Coronary artery (tissue), 2 donors: ENCODE measurements around the gene ASIP.
"Not testable (repeated sequence)": the region's sequence is repeated elsewhere in the genome, so short reads cannot be mapped to it uniquely, and the experiment has no call there.

ENCODE experiments used
- DNase-seq: peaks from one replicate; pipeline ENCODE4 v3.0.0-alpha.2; 2017; ENCODE audit warnings: low spot score
- H3K27ac ChIP-seq, 2 donors: fragments of 200-600 bp; sonication (generic); one replicate each; pipeline ENCODE4 v1.5.1; 2016 to 2019
- H3K4me3 ChIP-seq: fragments of 200-600 bp; sonication (generic); 2 replicates; pipeline ENCODE4 v1.5.1; 2016; ENCODE audit warnings: mild to moderate bottlenecking, moderate library complexity
- TF ChIP-seq, protein P1 (sequence below): fragments of 200-600 bp; sonication (generic); IDR thresholded peaks from one replicate; pipeline ENCODE4 v1.5.1; 2019; ENCODE audit warnings: antibody characterized with exemption

Gene ASIP

DNA sequence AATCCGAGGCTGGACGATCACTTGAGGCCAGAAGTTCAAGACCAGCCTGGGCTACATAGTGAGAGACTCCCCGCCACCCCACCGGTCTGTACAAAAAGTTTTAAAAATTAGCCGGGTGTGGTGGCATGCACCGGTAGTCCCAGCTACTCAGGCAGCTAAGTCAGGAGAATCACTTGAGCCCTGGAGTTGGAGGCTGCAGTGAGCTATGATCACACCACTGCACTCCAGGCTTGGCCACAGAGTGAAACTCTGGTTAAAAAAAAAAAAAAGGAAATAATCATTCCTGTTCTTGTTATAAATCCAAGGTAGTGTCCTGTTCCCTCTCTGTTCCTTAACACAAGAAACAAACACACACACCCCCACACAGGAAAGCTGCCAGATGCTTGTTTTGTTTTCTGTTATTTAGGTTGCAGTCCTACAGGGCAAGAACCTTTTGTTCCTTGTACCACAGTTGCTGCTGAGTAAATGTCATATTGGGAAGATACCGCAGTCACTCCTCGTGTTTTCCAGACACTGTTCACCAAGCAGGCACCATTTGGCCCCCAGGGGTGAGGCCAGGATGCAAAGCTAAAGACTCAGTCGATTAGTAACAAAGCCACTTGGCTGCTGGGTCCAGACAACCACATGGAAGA lies 28.9 kb downstream of the ASIP start:
- Histone ChIP-seq H3K27ac (no peak overlapping the region), H3K4me3 (no peak overlapping the region)
- DNase-seq: no peak
- TF ChIP-seq, protein P1, sequence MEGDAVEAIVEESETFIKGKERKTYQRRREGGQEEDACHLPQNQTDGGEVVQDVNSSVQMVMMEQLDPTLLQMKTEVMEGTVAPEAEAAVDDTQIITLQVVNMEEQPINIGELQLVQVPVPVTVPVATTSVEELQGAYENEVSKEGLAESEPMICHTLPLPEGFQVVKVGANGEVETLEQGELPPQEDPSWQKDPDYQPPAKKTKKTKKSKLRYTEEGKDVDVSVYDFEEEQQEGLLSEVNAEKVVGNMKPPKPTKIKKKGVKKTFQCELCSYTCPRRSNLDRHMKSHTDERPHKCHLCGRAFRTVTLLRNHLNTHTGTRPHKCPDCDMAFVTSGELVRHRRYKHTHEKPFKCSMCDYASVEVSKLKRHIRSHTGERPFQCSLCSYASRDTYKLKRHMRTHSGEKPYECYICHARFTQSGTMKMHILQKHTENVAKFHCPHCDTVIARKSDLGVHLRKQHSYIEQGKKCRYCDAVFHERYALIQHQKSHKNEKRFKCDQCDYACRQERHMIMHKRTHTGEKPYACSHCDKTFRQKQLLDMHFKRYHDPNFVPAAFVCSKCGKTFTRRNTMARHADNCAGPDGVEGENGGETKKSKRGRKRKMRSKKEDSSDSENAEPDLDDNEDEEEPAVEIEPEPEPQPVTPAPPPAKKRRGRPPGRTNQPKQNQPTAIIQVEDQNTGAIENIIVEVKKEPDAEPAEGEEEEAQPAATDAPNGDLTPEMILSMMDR: no peak

DNA sequence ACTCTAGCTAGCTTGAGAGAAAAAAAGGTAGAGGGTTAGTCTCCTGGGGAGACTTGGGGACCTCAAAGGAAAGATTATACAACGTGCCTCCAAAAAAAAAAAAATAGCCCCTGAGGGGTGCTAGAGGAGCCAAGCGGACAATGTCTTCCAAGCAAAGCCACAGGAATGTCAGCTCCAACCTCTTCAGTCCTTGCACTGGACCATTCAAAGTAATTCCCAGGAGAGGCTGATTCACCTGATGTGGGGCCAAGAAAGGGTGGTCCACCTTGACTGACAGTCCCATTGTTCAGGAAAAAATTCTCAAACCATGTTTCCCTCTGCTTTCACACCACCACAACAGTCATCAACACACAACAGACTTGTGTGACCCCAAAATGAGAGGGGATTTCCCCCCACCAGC lies 30.7 kb downstream of the ASIP start:
- H3K27ac ChIP-seq: no peak overlapping the region
- no peak overlapping the region for H3K4me3 ChIP-seq
- DNase-seq: no peak
- TF ChIP-seq, protein P1: no peak

DNA sequence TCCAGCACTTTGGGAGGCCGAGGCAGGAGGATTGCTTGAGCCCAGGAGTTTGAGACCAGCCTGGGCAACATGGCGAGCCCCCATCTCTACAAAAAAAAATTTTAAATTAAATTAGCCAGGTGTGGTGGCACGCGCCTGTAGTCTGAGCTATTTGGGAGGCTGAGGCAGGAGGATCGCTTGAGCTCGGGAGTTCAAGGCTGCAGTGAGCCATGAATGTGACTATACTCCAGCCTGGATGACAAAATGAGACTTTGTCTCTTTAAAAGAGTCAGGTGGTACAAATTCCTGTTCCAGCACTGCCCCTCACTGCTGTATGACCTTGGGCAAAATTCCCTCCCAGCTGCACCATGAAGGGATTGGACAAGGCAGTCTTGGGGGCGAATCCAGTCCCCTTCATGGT lies 33.5 kb downstream of the ASIP start:
- Histone ChIP-seq H3K27ac (no peak overlapping the region), H3K4me3 (no peak overlapping the region)
- TF ChIP-seq, protein P1: no peak
- no peak for DNase-seq

DNA sequence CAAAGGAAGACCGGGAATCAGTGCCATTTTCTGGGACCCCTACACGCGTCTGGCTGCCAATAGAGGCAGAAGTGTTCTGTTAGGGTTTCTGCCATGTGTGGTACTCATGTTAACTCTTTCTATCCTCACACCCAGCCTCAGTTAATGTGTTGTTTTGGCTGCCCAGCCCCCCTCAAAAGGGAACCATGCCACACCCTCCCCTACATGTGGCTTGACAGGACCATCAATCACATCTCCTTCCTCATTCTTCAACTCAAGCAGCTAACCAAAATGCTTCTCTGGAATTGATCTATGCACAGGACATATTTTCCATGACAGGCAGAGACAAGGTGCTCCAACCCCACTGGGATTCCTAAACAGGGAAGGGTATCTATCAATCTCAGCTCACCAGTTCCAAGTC lies 40.0 kb downstream of the ASIP start:
- Histone ChIP-seq H3K4me3 (no peak overlapping the region), H3K27ac (no peak overlapping the region)
- TF ChIP-seq, protein P1: no peak
- no peak for DNase-seq

DNA sequence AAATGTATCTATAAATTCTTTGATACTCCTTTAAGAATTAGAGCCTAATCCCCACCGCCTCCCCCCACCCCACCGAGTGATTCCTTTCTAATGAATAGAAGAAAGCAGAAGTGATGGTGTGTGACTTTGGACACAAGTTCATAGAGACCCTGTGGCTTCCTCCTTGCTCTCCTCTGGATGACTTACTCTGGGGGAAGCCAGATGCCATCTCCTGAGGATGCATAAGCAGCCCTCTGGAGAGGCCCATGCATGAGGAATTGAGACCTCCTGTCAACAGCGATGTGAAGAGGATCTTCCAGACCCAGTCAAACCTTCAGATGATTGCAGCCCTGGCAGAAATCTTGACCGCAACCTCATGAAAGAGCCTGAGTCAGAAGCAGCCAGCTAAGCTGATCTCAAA lies 40.8 kb downstream of the ASIP start:
- no peak overlapping the region for H3K4me3 ChIP-seq
- TF ChIP-seq, protein P1: no peak
- DNase-seq: no peak

DNA sequence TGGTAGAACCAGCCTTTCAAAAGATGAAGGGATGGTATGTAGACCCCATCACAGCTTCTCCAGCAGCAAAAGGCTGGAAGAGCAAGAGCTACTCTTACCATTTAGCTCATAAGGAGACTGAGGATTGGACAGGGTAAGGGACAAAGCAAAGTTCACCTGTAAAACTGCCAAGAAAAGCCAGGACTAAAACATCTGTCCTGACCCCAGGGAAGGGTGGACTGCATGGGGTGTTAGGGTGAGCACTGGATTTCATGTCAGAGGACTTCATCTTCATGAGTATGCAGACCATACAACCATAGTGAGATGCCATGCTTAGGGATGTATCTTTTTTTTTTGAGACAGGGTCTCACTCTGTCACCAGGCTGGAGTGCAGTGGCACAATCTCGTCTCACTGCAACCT lies 42.6 kb downstream of the ASIP start:
- TF ChIP-seq, protein P1: no peak
- Histone ChIP-seq H3K4me3 (no peak overlapping the region), H3K27ac (no peak overlapping the region)
- no peak for DNase-seq

More for the DNA sequence above, 40.8 kb downstream of the ASIP start:
- H3K27ac ChIP-seq: no peak overlapping the region

DNA sequence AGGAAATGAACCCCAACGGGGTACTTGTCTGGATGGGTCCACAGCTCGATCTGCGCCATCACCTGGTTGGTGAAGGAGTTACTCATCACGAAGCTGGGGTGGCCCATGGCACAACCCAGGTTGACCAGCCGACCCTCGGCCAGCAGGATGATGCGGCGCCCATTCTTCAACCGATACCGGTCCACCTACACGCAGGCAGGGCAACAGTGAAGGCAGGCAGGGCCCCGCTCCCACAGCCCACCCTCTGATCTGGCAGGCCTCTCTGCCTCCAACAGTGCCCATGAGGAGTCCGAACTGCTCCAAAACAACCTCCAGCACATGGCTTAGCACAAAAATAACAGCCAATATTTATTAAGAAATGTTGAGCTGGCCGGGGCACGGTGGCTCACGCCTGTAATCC lies 44.2 kb downstream of the ASIP start:
- TF ChIP-seq, protein P1: no peak
- DNase-seq: no peak
- H3K4me3 ChIP-seq: no peak overlapping the region
- H3K27ac ChIP-seq: no peak overlapping the region

DNA sequence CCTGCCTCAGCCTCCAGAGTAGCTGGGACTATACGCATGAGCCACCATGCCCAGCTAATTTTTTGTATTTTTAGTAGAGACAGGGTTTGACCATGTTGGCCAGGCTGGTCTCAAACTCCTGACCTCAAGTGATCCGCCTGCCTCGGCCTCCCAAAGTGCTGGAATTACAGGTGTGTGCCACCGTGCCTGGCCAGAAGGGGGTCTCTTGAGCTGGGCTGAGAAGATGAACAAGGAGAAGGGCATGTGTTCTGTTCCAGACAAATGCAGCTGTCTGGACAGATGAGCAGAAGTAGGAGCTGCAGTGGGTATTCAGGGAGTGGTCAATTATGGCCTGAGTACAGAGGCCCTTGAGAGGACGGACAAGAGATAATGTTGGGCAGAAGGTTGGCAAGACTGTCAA lies 46.3 kb downstream of the ASIP start:
- DNase-seq, H3K4me3 ChIP-seq, H3K27ac ChIP-seq: not testable (repeated sequence)
